Subcutaneous adipose tissue (tissue), 4 donors: ENCODE measurements around the gene MYO1B. TPM values are rescaled to one million over a fixed set of nuclear protein-coding genes. Genes with fewer than 3 reads are reported as not detected.

Experiments
- CTCF ChIP-seq: fragments of 450-650 bp; IDR thresholded peaks from one replicate; pipeline ENCODE4 v1.5.1; 2016; ENCODE audit warnings: low read depth, mild to moderate bottlenecking, control low read depth, antibody characterized with exemption, moderate library complexity
- total RNA-seq, 4 donors: library from RNA; depleted of rRNA; stranded (reverse); fragments of >200 nt; gene quantifications; one replicate each; pipeline ENCODE4 v1.1.0, GENCODE V29; 2016

Gene MYO1B
- total RNA-seq, 4 donors from 2014 or later: 34.3 to 102 (median 59.3) TPM

GRCh38 chr2:191255756-191256312 is 10.6 kb downstream of the MYO1B start:
- no peak for TF ChIP-seq CTCF

GRCh38 chr2:191257934-191258333 is 12.7 kb downstream of the MYO1B start:
- no peak for TF ChIP-seq CTCF

- no peak for TF ChIP-seq CTCF
These were observed 13.8 kb downstream of the MYO1B start for GRCh38 chr2:191258996-191259395.

GRCh38 chr2:191262436-191262835 is 17.2 kb downstream of the MYO1B start:
- no peak for TF ChIP-seq CTCF

GRCh38 chr2:191263050-191263449 is 17.8 kb downstream of the MYO1B start:
- no peak for TF ChIP-seq CTCF

GRCh38 chr2:191264647-191265081 is 19.5 kb downstream of the MYO1B start:
- no peak for TF ChIP-seq CTCF

GRCh38 chr2:191265311-191266170 is 20.3 kb downstream of the MYO1B start:
- no peak for TF ChIP-seq CTCF
